ENCODE results near the gene CYLD. TPM values are rescaled to one million over a fixed set of nuclear protein-coding genes. Genes with fewer than 3 reads are reported as not detected.

Gene CYLD
- total RNA-seq, 2 experiments from 2014 or later = 135 to 195 TPM

- Mint-ChIP-seq H3K4me1 (peaks cover 29% of the 10 kb centered on the region), H3K9me3 (ENCODE audit: low read depth) (peaks cover 19% of the 10 kb centered on the region), H3K36me3 (peaks cover 59% of the 10 kb centered on the region), H3K27me3 (no peaks in the 10 kb centered on the region), H3K4me3 (no peak overlapping the region), H3K27ac (no peak overlapping the region)
- ATAC-seq (no peak), DNase-seq (no peak)
- CTCF ChIA-PET = interaction anchor here (1.0 to 1.5 kb wide), 4 partner anchors 17 to 36 kb away, joined by 3 to 6 read pairs (median 4); no protein-coding TSS in a partner anchor
Observed at GRCh38 chr16:50702725-50703124, 39.2 kb upstream of the CYLD start.

GRCh38 chr16:50704245-50704644 is 37.6 kb upstream of the CYLD start:
- ATAC-seq = no peak
- peaks cover 73% of the 10 kb centered on the region for H3K36me3 Mint-ChIP-seq
- no peak overlapping the region for H3K27ac Mint-ChIP-seq
- peaks cover 28% of the 10 kb centered on the region for H3K4me1 Mint-ChIP-seq
- peaks cover 19% of the 10 kb centered on the region for H3K9me3 Mint-ChIP-seq (ENCODE audit: low read depth)
- CTCF ChIA-PET = no interaction called here
- H3K27me3 Mint-ChIP-seq = no peaks in the 10 kb centered on the region
- DNase-seq = no peak
- no peak overlapping the region for H3K4me3 Mint-ChIP-seq

- CTCF ChIA-PET = no interaction called here
- ATAC-seq (no peak), DNase-seq (no peak)
- Mint-ChIP-seq H3K27ac (no peak overlapping the region), H3K4me3 (no peak overlapping the region), H3K36me3 (peaks cover 72% of the 10 kb centered on the region), H3K27me3 (no peaks in the 10 kb centered on the region), H3K4me1 (peaks cover 29% of the 10 kb centered on the region), H3K9me3 (ENCODE audit: low read depth) (peaks cover 19% of the 10 kb centered on the region)
Observed at GRCh38 chr16:50705436-50706110, 36.3 kb upstream of the CYLD start.

- DNase-seq (no peak), ATAC-seq (no peak)
- Mint-ChIP-seq H3K27ac (no peak overlapping the region), H3K9me3 (ENCODE audit: low read depth) (peaks cover 19% of the 10 kb centered on the region), H3K36me3 (peaks cover 70% of the 10 kb centered on the region), H3K4me1 (peaks cover 29% of the 10 kb centered on the region), H3K4me3 (no peak overlapping the region), H3K27me3 (no peaks in the 10 kb centered on the region)
- CTCF ChIA-PET = no interaction called here
Observed at GRCh38 chr16:50706250-50706649, 35.6 kb upstream of the CYLD start.

GRCh38 chr16:50708373-50709060 is 33.4 kb upstream of the CYLD start:
- H3K9me3 Mint-ChIP-seq (ENCODE audit: low read depth) = peaks cover 19% of the 10 kb centered on the region
- no peaks in the 10 kb centered on the region for H3K27me3 Mint-ChIP-seq
- DNase-seq = no peak
- no peak overlapping the region for H3K4me3 Mint-ChIP-seq
- peaks cover 25% of the 10 kb centered on the region for H3K4me1 Mint-ChIP-seq
- peaks cover 63% of the 10 kb centered on the region for H3K36me3 Mint-ChIP-seq
- CTCF ChIA-PET = interaction anchor here (0.7 to 1.6 kb wide), 4 partner anchors 12 to 40 kb away, joined by 3 to 4 read pairs (median 4); no protein-coding TSS in a partner anchor
- H3K27ac Mint-ChIP-seq = no peak overlapping the region
- no peak for ATAC-seq

GRCh38 chr16:50709061-50709684 is 32.7 kb upstream of the CYLD start:
- peaks cover 25% of the 10 kb centered on the region for H3K4me1 Mint-ChIP-seq
- ATAC-seq = no peak

GRCh38 chr16:50709980-50710379 is 31.9 kb upstream of the CYLD start:
- Mint-ChIP-seq H3K36me3 (peaks cover 50% of the 10 kb centered on the region), H3K4me1 (peaks cover 30% of the 10 kb centered on the region), H3K27ac (no peak overlapping the region), H3K9me3 (ENCODE audit: low read depth) (peaks cover 11% of the 10 kb centered on the region), H3K27me3 (no peaks in the 10 kb centered on the region), H3K4me3 (no peak overlapping the region)
- ATAC-seq (no peak), DNase-seq (no peak)
- CTCF ChIA-PET = interaction anchor here (1.0 to 1.2 kb wide), 2 partner anchors 9 to 11 kb away, joined by 3 read pairs; no protein-coding TSS in a partner anchor

More at GRCh38 chr16:50709061-50709684, 32.7 kb upstream of the CYLD start:
- DNase-seq = no peak
- Mint-ChIP-seq H3K27ac (peak overlapping the region; percentile 44), H3K36me3 (peaks cover 57% of the 10 kb centered on the region), H3K27me3 (no peaks in the 10 kb centered on the region), H3K4me3 (no peak overlapping the region), H3K9me3 (ENCODE audit: low read depth) (peaks cover 14% of the 10 kb centered on the region)
- CTCF ChIA-PET = interaction anchor here (0.7 to 1.6 kb wide), 4 partner anchors 11 to 41 kb away, joined by 3 to 4 read pairs (median 4); no protein-coding TSS in a partner anchor

GRCh38 chr16:50711040-50711439 is 30.8 kb upstream of the CYLD start:
- no peak for DNase-seq
- H3K4me3 Mint-ChIP-seq = no peak overlapping the region
- no peak for ATAC-seq
- H3K27me3 Mint-ChIP-seq = no peaks in the 10 kb centered on the region
- H3K27ac Mint-ChIP-seq = no peak overlapping the region
- H3K9me3 Mint-ChIP-seq (ENCODE audit: low read depth) = peaks cover 2% of the 10 kb centered on the region
- peaks cover 39% of the 10 kb centered on the region for H3K36me3 Mint-ChIP-seq
- CTCF ChIA-PET = interaction anchor here (1.0 kb wide), 1 partner anchor 10 kb away, joined by 3 read pairs; no protein-coding TSS in a partner anchor
- peaks cover 29% of the 10 kb centered on the region for H3K4me1 Mint-ChIP-seq

- CTCF ChIA-PET = no interaction called here
- no peak for ATAC-seq
Observed at GRCh38 chr16:50711862-50712559, 29.9 kb upstream of the CYLD start.

GRCh38 chr16:50712560-50712898 is 29.4 kb upstream of the CYLD start:
- CTCF ChIA-PET = no interaction called here
- no peak overlapping the region for H3K4me3 Mint-ChIP-seq
- H3K27ac Mint-ChIP-seq = no peak overlapping the region
- H3K4me1 Mint-ChIP-seq = peaks cover 39% of the 10 kb centered on the region
- no peaks in the 10 kb centered on the region for H3K27me3 Mint-ChIP-seq
- DNase-seq (no peak), ATAC-seq (no peak)
- H3K36me3 Mint-ChIP-seq = peaks cover 32% of the 10 kb centered on the region
- no peaks in the 10 kb centered on the region for H3K9me3 Mint-ChIP-seq (ENCODE audit: low read depth)

More at GRCh38 chr16:50711862-50712559, 29.9 kb upstream of the CYLD start:
- Mint-ChIP-seq H3K4me3 (no peak overlapping the region), H3K36me3 (peaks cover 34% of the 10 kb centered on the region), H3K9me3 (ENCODE audit: low read depth) (no peaks in the 10 kb centered on the region), H3K27me3 (no peaks in the 10 kb centered on the region), H3K27ac (no peak overlapping the region), H3K4me1 (peaks cover 34% of the 10 kb centered on the region)
- DNase-seq = no peak

- ATAC-seq = no peak
Observed at GRCh38 chr16:50712956-50713355, 28.9 kb upstream of the CYLD start.

GRCh38 chr16:50717091-50717490 is 24.8 kb upstream of the CYLD start:
- DNase-seq (no peak), ATAC-seq (no peak)
- Mint-ChIP-seq H3K9me3 (ENCODE audit: low read depth) (no peaks in the 10 kb centered on the region), H3K4me1 (peaks cover 28% of the 10 kb centered on the region), H3K4me3 (no peak overlapping the region), H3K36me3 (peaks cover 12% of the 10 kb centered on the region), H3K27ac (no peak overlapping the region), H3K27me3 (no peaks in the 10 kb centered on the region)
- CTCF ChIA-PET = interaction anchor here (0.9 kb wide), 1 partner anchor 18 kb away, joined by 4 read pairs; no protein-coding TSS in a partner anchor

More at GRCh38 chr16:50712956-50713355, 28.9 kb upstream of the CYLD start:
- DNase-seq = no peak
- Mint-ChIP-seq H3K9me3 (ENCODE audit: low read depth) (no peaks in the 10 kb centered on the region), H3K4me1 (peaks cover 36% of the 10 kb centered on the region), H3K4me3 (no peak overlapping the region), H3K27me3 (no peaks in the 10 kb centered on the region), H3K36me3 (peaks cover 27% of the 10 kb centered on the region), H3K27ac (no peak overlapping the region)
- CTCF ChIA-PET = no interaction called here

- ATAC-seq (no peak), DNase-seq (no peak)
- no peaks in the 10 kb centered on the region for H3K27me3 Mint-ChIP-seq
- no peaks in the 10 kb centered on the region for H3K9me3 Mint-ChIP-seq (ENCODE audit: low read depth)
- H3K27ac Mint-ChIP-seq = no peak overlapping the region
- H3K36me3 Mint-ChIP-seq = peaks cover 11% of the 10 kb centered on the region
- CTCF ChIA-PET = no interaction called here
- H3K4me3 Mint-ChIP-seq = no peak overlapping the region
- peaks cover 31% of the 10 kb centered on the region for H3K4me1 Mint-ChIP-seq
Observed at GRCh38 chr16:50717494-50717893, 24.4 kb upstream of the CYLD start.
